ENCODE results near the gene ERCC6L. TPM values are rescaled to one million over a fixed set of nuclear protein-coding genes. Genes with fewer than 3 reads are reported as not detected.

Gene ERCC6L
- total RNA-seq, 4 donors from 2014 or later, result 0.76 to 6.4 (median 3.2) TPM

- DNase-seq, result no peak
- H3K9me3 ChIP-seq, result no peaks in the 10 kb centered on the region
- WGBS, 2 donors, result 71% methylated on average over 1 of the region's 2 CpGs; no CpG with 5 or more reads in 1 of the 2 donors
- peaks cover 0 to 3% (median 2%) of the 10 kb centered on the region in 4 donors for H3K27me3 ChIP-seq
- TF ChIP-seq POLR2A (IDR thresholded peaks at IDR 0.05) (no peak), CTCF (IDR thresholded peaks at IDR 0.05) (no peak)
- no peaks in the 10 kb centered on the region for H3K4me1 ChIP-seq
- intact Hi-C loops (cut with DNase I), result no loop called here
- H3K4me3 ChIP-seq, result no peak overlapping the region
- H3K36me3 ChIP-seq, result no peaks in the 10 kb centered on the region
- no peak overlapping the region for H3K27ac ChIP-seq
Measured at GRCh38 chrX:72247206-72247942, 8.5 kb upstream of the ERCC6L start.

- TF ChIP-seq POLR2A (IDR thresholded peaks at IDR 0.05) (no peak), CTCF (IDR thresholded peaks at IDR 0.05) (peak; percentile 42 to 74 (median 69))
- Histone ChIP-seq H3K9me3 (no peaks in the 10 kb centered on the region), H3K27ac (no peak overlapping the region), H3K27me3 (peaks cover 0 to 3% (median 0%) of the 10 kb centered on the region in 4 donors), H3K36me3 (no peaks in the 10 kb centered on the region), H3K4me1 (no peaks in the 10 kb centered on the region), H3K4me3 (no peak overlapping the region)
- 84 to 94% methylated on average over 3 of the region's 3 CpGs for WGBS, 2 donors
- intact Hi-C loops (cut with DNase I), result no loop called here
- no peak for DNase-seq
Measured at GRCh38 chrX:72245461-72246089, 6.7 kb upstream of the ERCC6L start.

GRCh38 chrX:72243472-72243871, 4.6 kb upstream of the ERCC6L start:
- Histone ChIP-seq H3K27ac (no peak overlapping the region), H3K36me3 (no peaks in the 10 kb centered on the region), H3K4me1 (peaks cover 0 to 3% (median 0%) of the 10 kb centered on the region in 3 donors), H3K27me3 (peaks cover 0 to 3% (median 0%) of the 10 kb centered on the region in 4 donors), H3K4me3 (no peak overlapping the region), H3K9me3 (no peaks in the 10 kb centered on the region)
- TF ChIP-seq CTCF (IDR thresholded peaks at IDR 0.05) (no peak), POLR2A (IDR thresholded peaks at IDR 0.05) (no peak)
- DNase-seq, result no peak
- WGBS, 2 donors, result 28 to 43% methylated on average over 3 of the region's 3 CpGs
- intact Hi-C loops (cut with DNase I), result no loop called here

- intact Hi-C loops (cut with DNase I), result no loop called here
- 93 to 94% methylated on average over 3 to 4 of the region's 4 CpGs for WGBS, 2 donors
- Histone ChIP-seq H3K9me3 (no peaks in the 10 kb centered on the region), H3K4me3 (no peak overlapping the region), H3K27ac (no peak overlapping the region), H3K4me1 (peaks cover 0 to 7% (median 0%) of the 10 kb centered on the region in 3 donors), H3K36me3 (no peaks in the 10 kb centered on the region), H3K27me3 (no peaks in the 10 kb centered on the region)
- DNase-seq, result no peak
- TF ChIP-seq POLR2A (IDR thresholded peaks at IDR 0.05), result no peak
Measured at GRCh38 chrX:72240976-72241375, 2.1 kb upstream of the ERCC6L start.

GRCh38 chrX:72238183-72238582, 644 bp downstream of the ERCC6L start:
- 9 to 27% methylated on average over 5 to 6 of the region's 6 CpGs for WGBS, 2 donors
- intact Hi-C loops (cut with DNase I), result no loop called here
- Histone ChIP-seq H3K27me3 (no peaks in the 10 kb centered on the region), H3K4me3 (peak overlapping the region; percentile 29 to 57 (median 41)), H3K9me3 (no peaks in the 10 kb centered on the region), H3K27ac (peak overlapping the region in 1 of 4 donors; percentile 43), H3K4me1 (peaks cover 0 to 7% (median 0%) of the 10 kb centered on the region in 3 donors), H3K36me3 (no peaks in the 10 kb centered on the region)
- no peak for TF ChIP-seq CTCF (IDR thresholded peaks at IDR 0.05)
- no peak for TF ChIP-seq POLR2A (IDR thresholded peaks at IDR 0.05)
- no peak for DNase-seq
